ENCODE data around the gene SNRNP200.

DNA sequence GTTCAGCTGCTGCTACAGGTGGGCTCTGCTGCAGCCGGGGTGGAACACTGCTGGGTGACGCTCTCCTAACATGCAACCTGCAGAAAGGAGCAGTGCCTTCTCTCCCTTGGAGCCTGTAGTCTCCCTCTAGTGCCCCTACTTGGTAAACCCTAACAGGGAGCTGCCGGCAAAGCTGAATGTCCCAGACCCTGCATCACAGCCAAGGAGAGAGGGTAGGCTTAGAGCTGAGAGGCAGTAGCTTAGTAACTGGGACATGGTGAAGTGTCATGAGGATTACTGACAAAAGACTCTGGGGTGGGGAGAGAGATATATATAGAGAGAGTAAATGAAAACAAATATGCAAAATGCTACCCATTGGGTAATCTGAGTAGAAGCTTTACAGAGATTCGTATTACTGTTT, 40.1 kb upstream of the SNRNP200 start:
- TF ChIP-seq, protein P1, sequence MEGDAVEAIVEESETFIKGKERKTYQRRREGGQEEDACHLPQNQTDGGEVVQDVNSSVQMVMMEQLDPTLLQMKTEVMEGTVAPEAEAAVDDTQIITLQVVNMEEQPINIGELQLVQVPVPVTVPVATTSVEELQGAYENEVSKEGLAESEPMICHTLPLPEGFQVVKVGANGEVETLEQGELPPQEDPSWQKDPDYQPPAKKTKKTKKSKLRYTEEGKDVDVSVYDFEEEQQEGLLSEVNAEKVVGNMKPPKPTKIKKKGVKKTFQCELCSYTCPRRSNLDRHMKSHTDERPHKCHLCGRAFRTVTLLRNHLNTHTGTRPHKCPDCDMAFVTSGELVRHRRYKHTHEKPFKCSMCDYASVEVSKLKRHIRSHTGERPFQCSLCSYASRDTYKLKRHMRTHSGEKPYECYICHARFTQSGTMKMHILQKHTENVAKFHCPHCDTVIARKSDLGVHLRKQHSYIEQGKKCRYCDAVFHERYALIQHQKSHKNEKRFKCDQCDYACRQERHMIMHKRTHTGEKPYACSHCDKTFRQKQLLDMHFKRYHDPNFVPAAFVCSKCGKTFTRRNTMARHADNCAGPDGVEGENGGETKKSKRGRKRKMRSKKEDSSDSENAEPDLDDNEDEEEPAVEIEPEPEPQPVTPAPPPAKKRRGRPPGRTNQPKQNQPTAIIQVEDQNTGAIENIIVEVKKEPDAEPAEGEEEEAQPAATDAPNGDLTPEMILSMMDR (IDR thresholded peaks at IDR 0.05): no peak
- TF ChIP-seq POLR2A (IDR thresholded peaks at IDR 0.05; ENCODE audit: low read length) (no peak), POLR2AphosphoS2 (conservative IDR thresholded peaks at IDR 0.05; ENCODE audit: low read length) (no peak), MAFK (IDR thresholded peaks at IDR 0.05; ENCODE audit: partially characterized antibody) (no peak), GATA3 (IDR thresholded peaks at IDR 0.05; ENCODE audit: borderline replicate concordance) (no peak), CBX8 (IDR thresholded peaks at IDR 0.05) (no peak), CBX2 (IDR thresholded peaks at IDR 0.05; ENCODE audit: borderline replicate concordance, low read depth) (no peak)
- TF ChIP-seq, protein P2, sequence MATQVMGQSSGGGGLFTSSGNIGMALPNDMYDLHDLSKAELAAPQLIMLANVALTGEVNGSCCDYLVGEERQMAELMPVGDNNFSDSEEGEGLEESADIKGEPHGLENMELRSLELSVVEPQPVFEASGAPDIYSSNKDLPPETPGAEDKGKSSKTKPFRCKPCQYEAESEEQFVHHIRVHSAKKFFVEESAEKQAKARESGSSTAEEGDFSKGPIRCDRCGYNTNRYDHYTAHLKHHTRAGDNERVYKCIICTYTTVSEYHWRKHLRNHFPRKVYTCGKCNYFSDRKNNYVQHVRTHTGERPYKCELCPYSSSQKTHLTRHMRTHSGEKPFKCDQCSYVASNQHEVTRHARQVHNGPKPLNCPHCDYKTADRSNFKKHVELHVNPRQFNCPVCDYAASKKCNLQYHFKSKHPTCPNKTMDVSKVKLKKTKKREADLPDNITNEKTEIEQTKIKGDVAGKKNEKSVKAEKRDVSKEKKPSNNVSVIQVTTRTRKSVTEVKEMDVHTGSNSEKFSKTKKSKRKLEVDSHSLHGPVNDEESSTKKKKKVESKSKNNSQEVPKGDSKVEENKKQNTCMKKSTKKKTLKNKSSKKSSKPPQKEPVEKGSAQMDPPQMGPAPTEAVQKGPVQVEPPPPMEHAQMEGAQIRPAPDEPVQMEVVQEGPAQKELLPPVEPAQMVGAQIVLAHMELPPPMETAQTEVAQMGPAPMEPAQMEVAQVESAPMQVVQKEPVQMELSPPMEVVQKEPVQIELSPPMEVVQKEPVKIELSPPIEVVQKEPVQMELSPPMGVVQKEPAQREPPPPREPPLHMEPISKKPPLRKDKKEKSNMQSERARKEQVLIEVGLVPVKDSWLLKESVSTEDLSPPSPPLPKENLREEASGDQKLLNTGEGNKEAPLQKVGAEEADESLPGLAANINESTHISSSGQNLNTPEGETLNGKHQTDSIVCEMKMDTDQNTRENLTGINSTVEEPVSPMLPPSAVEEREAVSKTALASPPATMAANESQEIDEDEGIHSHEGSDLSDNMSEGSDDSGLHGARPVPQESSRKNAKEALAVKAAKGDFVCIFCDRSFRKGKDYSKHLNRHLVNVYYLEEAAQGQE (IDR thresholded peaks at IDR 0.05): no peak
- TF ChIP-seq, protein P3, sequence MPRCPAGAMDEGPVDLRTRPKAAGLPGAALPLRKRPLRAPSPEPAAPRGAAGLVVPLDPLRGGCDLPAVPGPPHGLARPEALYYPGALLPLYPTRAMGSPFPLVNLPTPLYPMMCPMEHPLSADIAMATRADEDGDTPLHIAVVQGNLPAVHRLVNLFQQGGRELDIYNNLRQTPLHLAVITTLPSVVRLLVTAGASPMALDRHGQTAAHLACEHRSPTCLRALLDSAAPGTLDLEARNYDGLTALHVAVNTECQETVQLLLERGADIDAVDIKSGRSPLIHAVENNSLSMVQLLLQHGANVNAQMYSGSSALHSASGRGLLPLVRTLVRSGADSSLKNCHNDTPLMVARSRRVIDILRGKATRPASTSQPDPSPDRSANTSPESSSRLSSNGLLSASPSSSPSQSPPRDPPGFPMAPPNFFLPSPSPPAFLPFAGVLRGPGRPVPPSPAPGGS (IDR thresholded peaks at IDR 0.05): no peak

All from A549 (cell line).